ENCODE data around the gene BASP1.
"Not testable (repeated sequence)": the region's sequence is repeated elsewhere in the genome, so short reads cannot be mapped to it uniquely, and the experiment has no call there.

BASP1 gene

DNA sequence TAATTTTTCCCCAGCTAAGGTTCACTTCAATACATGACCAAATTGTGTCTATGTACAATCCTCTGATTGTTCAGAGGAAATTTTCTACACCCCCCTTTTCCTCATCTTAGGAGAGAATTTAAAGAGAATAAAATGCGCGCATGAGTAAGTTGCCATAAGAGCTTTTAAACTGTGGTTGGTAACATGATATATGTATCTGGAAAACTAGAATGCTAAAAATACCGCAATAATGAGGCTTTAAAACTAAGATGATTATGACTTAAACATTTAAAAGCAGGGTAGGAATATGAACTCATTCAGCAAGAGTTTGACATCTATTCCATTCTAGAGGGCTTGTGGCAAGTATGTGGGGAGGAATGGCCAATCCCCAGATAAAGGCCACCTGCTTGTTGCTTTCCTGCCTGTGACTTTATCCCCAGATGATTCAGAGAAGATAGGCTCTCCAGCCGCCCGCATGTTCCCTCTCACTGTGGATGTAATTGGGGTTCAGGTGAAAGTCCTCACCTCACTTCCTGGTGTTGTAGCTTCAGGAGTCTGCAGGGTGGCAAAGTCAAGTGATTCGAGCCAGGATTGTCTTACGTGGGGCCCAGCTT lies 26.5 kb upstream of the BASP1 start:
- no peak for DNase-seq (ENCODE audit: low read depth in 2 of 2)

DNA sequence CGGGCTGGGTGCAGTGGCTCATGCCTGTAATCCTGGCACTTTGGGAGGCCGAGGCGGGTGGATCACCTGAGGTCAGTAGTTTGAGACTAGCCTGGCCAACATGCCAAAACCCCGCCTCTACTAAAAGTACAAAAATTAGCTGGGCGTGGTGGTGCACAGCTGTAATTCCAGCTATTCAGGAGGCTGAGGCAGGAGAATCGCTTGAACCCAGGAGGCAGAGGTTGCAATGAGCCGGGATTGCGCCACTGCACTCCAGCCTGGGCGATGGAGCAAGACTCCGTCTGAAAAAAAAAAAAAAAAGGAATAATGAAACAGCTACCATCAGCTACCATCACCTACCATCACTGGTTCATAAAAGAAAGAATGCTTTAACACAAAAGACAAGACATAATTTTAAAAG lies 25.9 kb upstream of the BASP1 start:
- DNase-seq (ENCODE audit: low read depth in 2 of 2), result not testable (repeated sequence)

DNA sequence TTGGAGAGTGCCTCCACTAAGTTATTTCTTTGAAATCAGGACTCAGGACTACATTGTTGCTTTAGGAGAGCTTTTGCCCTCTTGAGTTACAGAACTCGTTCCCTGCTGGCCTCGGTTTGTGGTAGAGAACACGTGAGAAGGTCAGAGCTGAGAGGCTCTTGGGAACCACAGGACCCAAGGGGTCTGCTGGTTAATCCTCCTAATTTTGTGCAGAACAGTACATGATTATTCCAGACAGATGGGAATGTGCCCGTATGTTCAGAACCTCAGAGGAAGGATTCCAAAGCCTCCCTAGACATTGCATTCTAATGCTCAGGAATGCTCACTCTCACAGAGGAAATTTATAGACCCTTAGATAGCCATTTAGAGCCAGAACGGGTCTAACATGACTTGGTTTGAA lies 25.2 kb upstream of the BASP1 start:
- DNase-seq (ENCODE audit: low read depth in 2 of 2), result no peak

DNA sequence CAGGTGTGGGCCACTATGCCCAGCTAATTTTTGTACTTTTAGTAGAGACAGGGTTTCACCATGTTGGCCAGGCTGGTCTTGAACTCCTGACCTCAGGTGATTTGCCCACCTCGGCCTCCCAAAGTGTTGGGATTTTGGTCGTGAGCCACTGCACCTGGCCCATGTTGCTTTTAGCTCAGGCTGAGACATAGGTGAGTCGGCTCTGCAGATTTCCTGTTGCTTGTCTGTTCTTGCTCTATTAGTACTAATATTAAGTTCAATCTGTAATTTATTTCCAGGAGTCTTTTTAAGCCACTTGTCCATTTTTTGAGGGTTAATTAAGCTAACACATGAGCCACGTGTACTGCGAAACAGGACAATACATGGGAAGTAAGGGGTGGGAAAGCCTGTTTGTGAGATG lies 21.4 kb upstream of the BASP1 start:
- no peak for DNase-seq (ENCODE audit: low read depth in 2 of 2)

DNA sequence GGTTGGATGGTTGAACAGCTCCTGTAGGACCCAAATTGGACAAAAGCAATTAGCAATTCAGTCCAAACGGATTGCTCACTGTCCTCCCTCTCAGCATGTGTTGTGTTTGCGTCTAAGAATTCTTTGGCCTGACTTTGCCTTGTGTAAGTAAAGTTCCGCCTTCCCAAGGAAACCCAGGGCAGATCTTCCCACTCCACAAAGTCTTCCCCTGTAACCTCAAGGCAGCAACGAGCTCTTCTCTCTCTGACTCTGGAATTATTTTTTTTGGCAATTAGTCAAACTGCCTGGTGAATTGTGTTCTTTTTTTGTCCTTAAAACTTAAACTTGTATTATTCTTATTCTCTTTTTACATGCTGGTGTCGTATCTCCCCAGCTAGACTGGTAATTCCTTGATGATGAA lies 20.7 kb upstream of the BASP1 start:
- no peak for DNase-seq (ENCODE audit: low read depth in 2 of 2)

DNA sequence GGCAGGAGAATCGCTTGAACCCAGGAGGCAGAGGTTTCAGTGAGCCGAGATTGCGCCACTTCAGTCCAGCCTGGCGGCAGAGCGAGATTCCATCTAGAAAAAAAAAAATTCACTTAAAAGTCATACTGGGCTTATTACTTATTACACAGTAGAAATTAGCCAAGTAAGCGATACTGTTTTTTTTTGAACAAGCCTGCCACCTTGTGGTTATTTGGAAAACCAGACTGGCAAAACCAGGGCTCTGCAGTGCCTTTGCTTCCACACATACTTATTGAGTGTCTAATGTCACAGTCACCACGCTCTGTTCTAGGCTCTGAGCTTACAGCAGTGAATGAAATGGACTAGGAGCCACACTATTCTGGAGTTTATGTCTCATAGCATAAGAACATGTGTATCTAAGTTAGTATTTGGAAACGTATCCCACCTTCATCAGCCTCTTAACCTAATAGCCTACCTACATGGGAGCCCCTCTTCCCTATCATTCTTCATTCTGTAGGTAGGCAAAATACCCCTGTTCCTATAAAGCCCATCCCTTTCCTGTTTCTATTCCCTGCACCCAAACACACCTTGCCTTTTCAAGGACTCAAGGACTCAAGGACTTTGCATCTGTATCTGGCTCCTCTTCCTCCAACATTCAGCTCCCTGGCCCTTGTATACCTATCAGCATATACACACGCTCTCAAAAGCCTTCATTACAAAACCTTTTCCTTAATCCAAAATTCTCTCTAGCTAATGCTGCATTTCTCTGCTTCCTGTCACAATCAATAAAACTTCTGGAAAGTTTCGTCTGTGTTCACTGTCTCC lies 13.9 kb upstream of the BASP1 start:
- DNase-seq (ENCODE audit: low read depth in 2 of 2), result no peak

DNA sequence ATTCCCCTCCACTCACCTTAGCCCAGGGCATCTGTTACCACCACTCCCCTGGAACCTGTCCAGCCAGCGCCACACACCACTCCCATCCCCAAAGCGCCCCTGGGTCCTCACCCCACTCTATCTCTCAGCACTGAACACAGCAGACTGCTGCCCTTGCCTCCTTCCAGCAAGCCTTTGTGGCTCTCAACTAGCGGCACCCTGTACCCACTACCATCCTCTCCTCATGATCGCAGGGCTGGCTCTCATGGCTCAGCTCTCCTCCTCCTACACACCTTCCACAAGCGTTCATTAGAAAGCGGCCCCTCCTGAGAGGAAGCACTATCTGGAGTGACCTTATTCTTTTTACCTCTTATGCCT lies 13.3 kb upstream of the BASP1 start:
- no peak for DNase-seq (ENCODE audit: low read depth in 2 of 2)

DNA sequence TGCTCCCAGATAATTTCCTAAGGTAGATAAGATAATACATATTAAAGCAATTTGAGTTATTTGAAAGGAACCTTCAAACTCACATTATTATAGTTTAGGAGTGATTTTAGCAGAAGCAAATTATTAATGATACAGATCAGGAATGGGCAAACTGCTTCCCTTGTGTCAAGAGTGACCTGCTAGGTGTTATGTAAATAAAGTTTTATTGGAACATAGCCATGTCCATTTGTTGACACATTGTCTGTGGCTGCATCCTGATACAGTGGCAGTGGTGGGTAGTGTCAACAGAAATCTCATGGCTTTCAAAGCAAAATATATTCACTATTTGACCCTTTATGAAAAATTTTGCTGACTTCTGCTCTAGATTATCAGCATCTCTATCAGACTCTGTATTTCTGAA lies 11.4 kb upstream of the BASP1 start:
- DNase-seq (ENCODE audit: low read depth in 2 of 2), result no peak

DNA sequence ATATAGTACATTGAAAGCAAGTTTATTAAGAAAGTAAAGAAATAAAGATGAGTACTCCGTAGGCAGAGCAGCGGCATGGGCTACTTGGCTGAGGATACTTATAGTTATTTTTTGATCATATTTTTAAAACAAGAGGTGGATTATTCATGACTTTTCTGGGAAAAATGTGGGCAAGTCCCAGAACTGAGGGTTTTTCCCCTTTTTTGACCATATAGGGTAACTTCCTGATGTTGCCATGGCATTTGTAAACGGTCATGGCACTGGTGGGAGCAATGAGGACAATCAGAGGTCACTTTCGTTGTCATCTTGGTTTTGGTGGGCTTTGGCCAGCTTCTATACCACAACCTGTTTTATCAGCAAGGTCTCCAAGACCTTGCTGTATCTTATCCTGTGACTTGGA lies 5.2 kb upstream of the BASP1 start:
- DNase-seq (ENCODE audit: low read depth in 2 of 2), result no peak

DNA sequence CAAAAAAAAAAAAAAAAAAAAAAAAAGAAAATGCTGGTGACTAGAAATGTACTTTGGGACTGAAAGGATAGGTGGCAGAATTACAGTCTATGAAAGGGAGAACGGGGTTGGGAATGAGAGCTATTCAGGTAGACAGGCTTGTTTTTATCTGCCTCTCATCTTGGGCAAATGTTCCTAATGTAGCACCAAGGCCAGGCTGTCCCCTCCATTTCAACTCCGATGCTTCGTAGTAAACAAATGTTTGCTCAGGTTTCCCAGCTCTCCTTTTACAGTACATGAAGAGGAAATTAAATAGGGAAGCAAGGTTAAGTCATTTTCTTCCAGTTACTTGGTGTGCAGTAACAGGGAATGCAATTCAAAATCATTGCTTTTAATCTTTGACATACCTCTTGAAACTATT lies 4.4 kb upstream of the BASP1 start:
- no peak for DNase-seq (ENCODE audit: low read depth in 2 of 2)

DNA sequence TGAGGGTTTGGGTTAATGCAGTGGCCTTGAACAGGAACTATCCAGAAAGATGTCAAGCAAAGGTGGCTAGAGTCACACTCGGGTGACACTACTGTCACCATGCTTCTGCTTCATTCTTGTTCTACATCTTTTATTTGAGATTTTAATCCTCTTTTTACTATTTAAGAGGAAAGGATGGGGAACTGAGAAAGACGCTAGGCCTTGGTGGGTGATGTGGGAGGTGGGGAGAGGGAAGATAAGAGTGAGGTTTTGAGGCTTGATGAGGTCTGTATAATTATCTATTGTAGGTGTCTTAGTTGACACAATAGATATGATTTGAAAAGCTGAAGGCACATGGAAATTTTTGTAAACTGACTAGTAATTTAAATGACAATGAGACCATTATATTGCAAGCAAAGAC lies 3.5 kb upstream of the BASP1 start:
- no peak for DNase-seq (ENCODE audit: low read depth in 2 of 2)

DNA sequence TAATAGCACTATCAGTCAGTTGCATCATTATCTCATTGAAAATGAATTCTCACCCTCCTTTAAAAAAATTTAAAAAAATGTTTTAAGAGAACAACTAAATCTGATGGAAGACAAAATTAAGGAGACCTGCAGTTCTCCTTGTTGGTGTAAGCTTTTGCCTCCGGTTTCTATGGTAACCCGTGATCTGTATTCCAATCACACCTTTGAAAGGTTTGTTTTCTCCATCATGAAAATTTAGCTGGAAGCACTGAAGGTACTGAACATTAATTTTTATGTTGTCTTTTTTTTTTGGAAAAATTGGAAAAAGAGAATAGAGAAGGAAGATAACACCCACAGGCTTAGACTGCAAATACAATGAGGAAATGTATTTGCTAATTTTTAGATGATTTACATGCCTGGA lies 2.5 kb upstream of the BASP1 start:
- no peak for DNase-seq (ENCODE audit: low read depth in 2 of 2)

DNA sequence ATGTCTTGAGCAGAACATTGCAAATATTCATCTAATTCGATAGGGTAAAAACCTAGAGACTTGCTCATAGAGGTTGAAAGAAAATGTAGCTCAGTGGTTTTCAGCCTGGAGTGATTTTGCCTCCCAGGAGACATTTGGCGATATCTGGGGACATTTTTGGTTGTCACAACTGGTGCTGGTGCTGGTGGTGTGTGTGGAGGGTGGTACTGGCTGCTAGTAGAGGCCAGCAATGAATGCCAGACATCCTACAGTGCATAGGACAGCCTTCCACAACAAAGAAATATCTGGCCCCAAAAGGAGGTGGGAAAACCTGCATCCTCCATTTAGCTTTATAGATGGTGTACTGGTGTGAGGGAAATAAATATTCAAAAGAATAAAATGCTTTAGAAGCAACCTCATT lies 2.1 kb upstream of the BASP1 start:
- no peak for DNase-seq (ENCODE audit: low read depth in 2 of 2)

DNA sequence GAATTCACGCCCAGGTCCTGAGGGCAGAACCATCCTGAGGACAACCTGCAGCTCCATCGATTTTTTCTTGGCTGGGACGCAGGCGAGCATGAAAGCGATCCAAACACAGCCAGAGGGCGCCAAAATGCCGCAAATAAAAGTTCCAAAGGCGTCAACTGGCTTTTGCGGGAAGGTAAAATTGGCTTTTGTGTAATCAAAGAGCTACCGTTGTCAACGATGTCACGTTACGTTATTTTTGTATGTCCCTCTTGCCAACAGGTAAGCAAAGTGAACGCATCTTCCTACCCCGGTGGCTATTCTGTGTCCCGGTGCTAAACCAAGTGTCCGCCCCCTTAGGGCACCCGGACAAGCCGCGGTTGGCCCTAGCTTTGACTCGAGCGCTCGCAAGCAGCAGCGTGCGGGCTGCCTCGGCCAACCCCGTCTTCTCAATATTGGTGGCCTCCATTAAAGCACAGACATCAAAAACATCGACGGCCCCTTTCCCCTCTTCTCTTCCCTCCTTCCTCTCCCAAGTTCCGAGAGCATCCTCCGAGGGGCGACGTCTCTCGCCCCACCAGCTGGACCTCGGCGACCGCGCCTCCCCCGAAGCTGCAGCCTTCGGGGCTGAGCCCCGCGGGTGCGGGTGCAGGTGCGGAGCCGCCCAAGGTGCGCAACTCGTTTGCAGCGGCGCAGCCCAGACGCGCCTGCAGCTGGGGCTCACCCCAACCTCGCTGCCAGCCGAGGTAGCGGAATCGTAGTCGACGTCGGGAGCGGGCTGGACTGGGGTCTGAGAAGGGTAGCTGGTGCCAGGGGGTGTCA lies 1.1 kb upstream of the BASP1 start:
- DNase-seq (ENCODE audit: low read depth in 2 of 2), result no peak

DNA sequence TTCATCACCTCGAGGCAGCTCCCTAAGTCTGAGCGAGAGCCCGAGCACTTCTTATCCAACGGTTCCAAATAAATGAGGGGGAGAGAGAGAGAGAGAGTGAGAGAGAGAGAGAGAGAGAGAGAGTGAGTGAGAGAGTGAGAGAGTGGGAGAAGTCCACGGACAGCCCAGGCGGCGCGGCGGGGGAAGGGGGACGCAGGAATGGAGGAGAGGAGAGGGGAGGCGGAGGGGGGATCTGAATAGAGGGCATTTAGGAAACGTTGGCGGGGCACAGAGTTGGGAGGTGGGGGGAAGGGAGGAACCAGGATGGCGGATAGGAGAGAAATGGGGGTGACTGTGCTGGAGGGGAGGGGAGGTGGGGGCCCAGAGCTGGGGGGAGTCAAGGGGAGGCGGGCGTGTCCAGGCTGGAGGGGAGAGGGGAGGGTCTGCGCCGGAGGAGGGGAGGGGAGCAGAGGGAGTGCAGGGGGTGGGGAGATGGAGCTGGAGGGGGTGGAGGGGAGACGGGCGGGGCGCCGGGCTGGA lies 398 bp upstream of the BASP1 start:
- no peak for DNase-seq (ENCODE audit: low read depth in 2 of 2)

DNA sequence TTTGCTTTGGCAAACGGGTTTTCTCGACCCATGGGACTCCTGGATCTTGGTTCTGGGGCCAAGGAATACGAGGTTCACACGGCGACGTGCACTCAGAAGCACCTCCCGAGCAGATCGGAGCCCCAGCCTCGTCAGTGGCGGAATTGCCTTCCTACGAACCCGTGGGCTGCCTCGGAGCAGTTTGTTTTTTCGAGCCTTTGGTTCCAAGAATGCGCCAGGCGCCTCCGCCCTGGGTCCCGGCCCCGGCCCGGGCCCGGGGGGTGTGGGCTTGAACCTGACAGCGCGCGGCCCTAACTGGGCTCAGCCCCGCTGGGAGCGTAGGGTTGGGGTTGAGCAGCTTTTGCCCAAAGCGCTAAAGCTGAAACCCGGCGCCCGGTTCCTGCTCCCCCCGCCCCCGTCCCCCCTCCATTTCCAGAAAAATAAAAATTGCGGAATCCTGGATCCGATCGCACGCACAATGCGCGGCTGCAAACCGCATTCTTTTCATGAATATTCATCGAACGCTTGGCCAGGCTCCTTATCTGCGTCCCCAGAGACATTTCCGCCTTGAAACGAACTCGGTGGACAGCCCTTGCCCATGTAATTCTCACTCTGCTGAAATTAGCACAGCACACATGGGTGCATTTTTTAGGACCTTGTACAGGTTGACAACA lies 1.0 kb downstream of the BASP1 start:
- DNase-seq (ENCODE audit: low read depth in 2 of 2), result no peak

DNA sequence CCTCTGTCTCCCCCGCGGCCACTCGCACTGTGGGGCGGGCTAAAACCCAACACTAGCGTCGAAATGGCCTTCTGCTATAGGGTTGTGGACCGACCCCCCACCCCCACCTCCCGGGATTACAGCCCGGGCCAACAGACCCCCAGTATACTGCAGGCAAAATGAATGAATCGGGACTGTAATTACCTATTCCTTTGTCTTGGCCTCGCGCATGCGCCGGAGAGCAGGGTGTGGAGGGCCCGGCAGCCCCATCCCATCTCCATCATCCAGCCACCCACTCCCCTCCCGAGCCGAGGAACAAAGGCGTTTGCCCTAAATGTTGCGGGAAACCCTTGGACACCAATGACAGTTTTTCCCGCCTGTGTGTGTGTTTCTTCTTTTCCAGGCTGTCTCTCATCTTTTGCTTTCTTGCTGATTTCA lies 1.6 kb downstream of the BASP1 start:
- DNase-seq (ENCODE audit: low read depth in 2 of 2), result no peak

DNA sequence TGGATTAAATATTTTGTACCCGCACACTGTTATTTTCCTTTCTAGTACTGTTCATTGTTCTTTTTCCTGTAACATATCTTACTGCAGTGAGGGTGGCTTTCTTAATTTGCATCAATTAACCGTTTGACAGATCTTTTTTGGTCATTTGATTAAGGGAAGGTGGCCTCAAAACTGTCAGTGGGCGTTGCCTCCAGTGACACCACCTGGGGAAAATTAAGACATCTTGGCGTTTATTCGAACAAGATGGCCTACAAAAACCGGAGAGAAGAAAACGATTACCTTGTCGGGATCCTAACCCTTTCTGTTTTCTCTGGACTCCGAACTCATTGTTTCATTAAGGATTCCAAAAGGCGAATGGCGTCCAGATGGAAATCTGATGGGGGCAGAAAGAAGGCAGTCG lies 2.0 kb downstream of the BASP1 start:
- no peak for DNase-seq (ENCODE audit: low read depth in 2 of 2)

DNA sequence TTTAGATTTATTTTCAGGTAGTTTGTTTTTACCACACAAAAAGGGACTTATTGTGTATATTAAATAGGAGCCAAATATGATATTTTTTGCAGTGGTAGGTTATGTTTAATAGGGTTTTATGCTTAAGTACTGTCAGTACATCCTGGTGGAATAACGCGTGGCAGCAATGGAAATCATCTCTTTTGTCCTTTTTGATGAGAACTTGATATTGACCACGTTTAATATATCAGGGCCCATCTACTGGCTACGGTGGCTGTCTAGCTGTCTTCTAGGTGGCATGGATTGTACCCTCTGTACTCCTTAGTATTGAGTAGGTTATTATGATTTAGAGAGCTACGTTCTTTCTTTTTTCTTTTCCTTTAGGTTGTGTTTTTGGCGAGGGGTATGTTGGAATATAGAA lies 2.6 kb downstream of the BASP1 start:
- DNase-seq (ENCODE audit: low read depth in 2 of 2), result no peak

DNA sequence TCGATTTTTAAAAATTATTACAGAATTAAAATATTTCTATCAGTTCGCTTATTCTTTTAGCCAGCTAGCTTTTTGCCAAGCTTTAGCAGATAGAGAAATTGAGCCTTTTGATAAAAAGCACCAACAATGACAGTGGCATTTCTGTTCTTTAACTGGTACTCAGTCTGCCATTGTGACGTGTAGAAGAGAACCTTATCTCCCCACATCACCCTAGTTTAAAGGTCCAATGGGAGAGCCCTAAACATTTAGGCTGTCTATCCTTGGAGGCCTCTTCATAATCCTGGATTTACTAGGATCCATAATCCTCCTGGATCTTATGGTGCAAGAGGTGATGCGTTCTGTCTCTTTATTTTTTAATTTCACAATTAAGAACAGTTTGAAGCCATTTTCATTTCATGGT lies 3.0 kb downstream of the BASP1 start:
- no peak for DNase-seq (ENCODE audit: low read depth in 2 of 2)

DNA sequence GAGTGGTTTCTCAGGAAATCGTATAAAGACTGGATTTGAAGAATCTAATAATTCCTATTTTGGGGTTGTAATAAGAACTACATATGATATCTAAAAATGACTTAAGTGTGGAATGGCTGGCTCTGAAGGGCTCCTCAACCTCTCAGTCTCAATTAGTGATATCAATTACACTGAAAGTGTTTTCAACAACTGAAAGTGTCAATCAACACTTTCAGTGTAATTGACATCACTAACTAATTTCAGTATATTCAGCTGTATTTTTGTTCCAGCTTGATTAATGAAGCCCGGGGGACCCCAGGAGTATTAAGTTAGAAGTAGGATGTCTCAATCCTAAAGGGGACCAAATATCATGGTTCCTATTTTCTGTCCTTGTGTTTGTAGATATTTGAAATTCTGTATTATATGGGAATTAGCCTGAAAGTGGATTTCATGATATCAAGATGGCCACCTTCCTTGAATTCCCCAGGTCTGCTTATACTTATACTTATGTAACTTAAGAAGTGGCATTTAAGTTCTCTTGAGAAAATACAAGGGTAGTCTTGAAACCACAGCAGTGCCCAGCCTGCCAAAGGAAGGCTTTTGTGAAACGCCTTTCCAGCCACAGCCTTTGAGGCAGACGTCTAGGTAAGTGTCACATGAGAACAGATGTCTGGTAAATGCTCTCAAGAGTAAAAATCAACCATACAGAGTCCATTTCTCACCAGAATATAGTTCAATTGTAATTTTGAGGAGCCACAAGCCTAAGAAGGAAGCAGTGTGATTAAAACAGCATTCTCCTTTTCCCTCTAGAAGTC lies 4.6 kb downstream of the BASP1 start:
- DNase-seq (ENCODE audit: low read depth in 2 of 2), result no peak

DNA sequence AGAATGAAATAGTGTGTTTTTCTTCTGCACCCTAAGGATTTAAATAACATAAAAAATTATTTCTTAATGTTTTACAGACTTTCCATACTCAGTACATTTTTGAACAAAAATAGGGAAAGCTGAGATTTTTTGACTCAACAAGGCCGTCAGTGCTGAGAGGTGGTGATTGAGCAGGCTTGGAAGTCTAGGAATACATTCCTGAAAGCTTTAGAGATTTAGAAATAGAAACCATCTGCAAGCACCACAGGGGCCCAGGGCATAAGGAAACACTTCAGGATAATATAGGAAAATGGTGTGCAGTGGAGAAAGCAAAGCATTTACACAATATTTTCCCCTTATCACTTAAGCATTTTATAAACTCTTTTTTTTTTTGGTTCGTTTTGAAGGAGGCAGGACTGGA lies 5.2 kb downstream of the BASP1 start:
- no peak for DNase-seq (ENCODE audit: low read depth in 2 of 2)

Data from stimulated activated CD8-positive, alpha-beta memory T cell treated with anti-CD3 and anti-CD28 coated beads, Interleukin-7, amount 100 ng/mL, for 1 hour (primary cell).